HPDE6-E6E7 (cell line): ENCODE data around the gene HYAL3.
"Not testable (repeated sequence)": the region's sequence is repeated elsewhere in the genome, so short reads cannot be mapped to it uniquely, and the experiment has no call there.

Experiments
- DNase-seq: peaks from one replicate; pipeline ENCODE4 v3.0.0; 2011; ENCODE audit warnings: missing footprints; ENCODE audit errors: extremely low spot score

Gene HYAL3

DNA sequence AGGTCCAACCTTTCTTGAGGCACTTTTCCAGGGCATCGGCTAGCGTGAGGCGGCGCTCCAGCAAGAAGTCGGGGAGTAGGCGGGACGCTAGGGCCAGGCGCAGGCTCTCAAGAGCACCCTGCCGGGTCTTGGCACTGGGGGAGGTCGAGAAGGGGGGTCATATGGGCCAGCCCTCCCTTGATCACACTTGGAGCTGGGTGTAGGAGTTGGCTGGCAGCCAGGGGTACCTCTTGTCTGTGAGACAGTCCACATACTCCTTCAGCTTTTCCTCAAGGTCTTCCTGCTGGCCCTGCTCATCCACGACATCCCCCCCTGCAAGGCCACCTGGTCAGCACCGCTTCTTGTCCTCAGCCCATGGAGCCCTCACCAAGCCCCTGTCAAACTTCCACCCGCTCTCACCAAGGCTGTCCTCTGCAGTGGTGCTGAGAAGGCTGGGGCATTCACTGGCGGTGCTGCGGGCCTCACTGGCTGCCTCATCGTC lies 9.0 kb downstream of the HYAL3 start:
- no peak for DNase-seq

DNA sequence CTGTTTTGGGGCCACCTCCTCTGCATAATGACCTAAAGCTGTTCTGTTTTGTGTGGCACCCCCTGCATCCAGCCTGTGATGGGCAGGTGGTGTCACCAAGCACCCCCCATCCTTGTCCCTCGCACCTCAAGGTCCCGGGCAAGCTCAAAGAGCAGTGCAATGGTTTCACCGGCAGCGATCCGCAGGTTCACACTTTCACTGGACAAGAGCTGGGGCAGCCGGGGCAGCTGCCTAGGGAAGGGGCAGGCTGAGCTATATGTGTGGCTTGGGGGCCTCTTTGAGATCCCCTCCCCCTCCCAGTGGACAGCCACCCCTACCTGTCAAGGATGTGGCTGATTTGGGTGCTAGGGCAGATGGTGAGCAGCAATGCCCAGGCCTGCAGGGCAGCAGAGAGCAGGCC lies 10.1 kb downstream of the HYAL3 start:
- DNase-seq = no peak

- no peak for DNase-seq
Measured at GRCh38 chr3:50288387-50289007, 10.7 kb downstream of the HYAL3 start.

DNA sequence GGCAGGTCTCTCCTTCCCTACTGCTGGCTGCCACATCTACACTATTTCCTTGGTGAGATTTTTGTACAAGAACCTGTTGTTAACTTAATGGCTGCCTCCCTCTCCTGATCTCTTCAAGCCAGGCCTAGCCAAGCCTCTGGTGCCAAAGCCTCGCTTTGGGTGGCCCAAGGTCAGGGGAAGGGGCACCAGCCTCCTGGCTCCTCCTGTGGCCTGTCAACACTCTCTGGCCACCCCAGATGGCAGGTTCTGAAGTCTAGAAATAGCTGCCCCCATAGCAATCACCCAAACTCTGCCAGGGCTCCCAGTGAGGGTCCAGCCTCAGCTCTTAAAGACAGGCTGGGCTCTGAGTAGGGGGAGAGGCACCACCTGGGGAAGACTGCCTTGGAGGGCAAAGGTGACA lies 11.9 kb downstream of the HYAL3 start:
- no peak for DNase-seq

DNA sequence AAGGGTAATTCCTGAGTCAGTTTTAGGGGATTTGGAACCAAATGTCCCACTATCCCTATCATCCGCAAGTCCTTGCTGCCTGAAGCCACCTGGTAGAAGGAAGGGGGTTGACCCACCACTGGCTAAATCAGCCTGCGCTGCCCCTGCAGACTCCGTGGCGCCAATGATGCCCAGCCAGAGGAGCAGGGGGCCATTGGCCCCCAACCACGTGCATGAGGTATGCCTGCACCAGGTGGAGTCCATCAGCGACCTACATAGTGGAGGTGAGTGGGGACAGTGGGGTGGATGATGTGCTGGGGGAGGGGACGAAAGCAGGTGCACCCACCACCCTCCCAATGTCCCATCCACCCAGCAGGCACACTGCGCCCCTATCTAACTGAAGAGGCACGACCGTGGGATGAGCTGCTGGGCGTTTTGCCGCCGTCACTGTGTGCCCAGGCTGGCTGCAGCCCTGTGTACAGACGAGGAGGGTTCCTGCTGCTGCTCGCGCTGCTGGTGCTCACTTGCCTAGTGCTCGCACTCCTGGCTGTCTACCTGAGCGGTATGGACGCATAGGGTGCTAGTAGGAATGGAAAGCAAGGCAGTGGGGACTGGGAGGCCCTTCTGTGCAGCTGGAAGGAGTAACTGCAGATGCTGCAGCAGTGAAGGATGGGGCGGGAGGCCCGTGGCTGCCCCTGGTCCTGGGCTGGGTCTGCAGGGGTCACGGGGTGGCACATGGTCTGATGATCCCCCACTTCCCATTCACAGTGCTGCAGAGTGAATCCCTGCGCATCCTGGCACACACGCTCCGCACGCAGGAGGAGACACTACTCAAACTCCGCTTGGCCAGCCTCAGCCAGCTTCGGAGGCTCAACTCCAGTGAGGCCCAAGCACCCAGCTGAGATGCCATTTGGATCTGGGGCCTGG lies 12.6 kb downstream of the HYAL3 start:
- DNase-seq = no peak

DNA sequence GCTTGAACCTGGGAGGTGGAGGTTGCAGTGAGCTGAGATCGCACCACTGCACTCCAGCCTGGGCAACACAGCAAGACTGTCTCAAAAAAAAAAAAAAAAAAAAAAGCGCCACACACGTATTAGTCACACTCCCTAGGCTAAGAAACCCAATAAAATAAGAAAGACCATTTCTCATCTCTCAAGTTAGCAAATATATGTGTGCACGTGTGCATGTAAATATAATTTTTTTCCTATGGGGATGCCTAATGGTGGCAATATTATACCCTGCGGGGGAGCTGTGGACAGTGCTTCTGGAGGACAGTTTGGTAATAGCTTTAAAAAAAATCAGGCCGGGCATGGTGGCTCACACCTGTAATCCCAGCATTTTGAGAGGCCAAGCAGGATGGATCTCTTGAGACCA lies 15.1 kb downstream of the HYAL3 start:
- not testable (repeated sequence) for DNase-seq

DNA sequence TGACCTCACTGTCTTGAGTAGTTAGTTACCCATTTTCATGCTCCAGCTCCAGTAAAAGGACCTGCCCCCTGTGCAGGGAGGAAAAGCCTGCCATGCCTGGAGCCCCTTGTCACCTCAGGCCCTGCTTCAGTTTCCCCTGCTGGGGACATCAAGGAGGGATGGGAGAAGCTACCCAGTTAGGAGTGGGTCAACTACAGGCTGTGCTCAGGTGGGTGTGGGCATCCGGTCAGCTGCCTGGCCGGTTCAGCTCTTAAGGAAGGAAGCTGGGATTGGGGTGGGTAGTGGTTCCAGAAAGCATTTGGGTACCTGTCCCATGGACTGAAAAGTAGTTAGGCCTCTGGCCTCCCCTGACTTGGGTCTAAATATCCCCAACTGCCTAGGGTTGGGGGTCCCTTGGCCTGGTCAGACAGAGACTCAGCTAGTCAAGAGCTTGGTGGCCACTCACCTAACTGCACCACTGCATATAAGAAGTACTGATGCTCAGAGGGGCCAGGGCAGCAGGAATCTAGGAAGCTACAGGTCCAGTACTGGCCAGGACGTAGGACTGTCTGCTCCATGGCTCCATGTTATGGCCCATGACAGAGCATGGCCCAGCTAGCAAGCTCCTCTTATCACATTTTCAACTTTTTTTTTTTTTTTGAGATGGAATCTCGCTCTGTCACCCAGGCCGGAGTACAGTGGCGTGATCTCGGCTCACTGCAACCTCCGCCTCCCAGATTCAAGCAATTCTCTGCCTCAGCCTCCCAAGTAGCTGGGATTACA lies 19.8 kb downstream of the HYAL3 start:
- no peak for DNase-seq

GRCh38 chr3:50278880-50279224 lies 20.4 kb downstream of the HYAL3 start, which contains the start of gene LSMEM2:
Gene LSMEM2, plus strand, starts transcription at chr3:50279087. Its CDS starts 27 bp downstream, at chr3:50279114.
- no peak for DNase-seq

GRCh38 chr3:50278123-50278879 lies 20.9 kb downstream of the HYAL3 start:
- DNase-seq = no peak

- no peak for DNase-seq
Measured at GRCh38 chr3:50276762-50277101, 22.5 kb downstream of the HYAL3 start.

DNA sequence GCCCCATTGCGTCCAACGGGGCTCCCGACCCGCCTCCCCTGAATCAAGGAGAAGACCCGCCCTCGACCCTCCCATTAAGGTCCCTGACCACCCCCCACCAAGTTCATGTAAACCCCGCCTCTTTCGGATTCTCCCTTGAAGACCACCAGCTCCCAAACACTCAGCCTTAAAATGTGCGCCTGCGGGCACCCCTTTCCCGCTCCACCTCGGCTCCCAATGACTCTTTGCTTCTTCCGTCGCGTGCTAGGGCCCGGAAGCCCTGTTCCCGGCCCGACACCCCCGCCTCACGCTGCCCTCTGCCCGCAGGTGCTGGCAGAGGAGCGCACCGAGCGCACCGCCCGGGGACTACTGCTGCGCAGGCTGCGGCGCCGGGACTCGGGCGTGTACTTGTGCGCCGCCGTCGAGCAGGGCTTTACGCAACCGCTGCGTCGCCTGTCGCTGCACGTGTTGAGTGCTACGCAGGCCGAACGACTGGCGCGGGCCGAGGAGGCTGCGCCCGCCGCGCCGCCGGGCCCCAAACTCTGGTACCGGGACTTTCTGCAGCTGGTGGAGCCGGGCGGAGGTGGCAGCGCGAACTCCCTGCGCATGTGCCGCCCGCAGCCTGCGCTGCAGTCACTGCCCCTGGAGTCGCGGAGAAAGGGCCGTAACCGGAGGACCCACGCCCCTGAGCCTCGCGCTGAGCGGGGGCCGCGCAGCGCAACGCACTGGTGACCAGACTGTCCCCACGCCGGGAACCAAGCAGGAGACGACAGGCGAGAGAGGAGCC lies 23.0 kb downstream of the HYAL3 start:
- DNase-seq = no peak

- no peak for DNase-seq
Measured at GRCh38 chr3:50275141-50275995, 23.8 kb downstream of the HYAL3 start.

DNA sequence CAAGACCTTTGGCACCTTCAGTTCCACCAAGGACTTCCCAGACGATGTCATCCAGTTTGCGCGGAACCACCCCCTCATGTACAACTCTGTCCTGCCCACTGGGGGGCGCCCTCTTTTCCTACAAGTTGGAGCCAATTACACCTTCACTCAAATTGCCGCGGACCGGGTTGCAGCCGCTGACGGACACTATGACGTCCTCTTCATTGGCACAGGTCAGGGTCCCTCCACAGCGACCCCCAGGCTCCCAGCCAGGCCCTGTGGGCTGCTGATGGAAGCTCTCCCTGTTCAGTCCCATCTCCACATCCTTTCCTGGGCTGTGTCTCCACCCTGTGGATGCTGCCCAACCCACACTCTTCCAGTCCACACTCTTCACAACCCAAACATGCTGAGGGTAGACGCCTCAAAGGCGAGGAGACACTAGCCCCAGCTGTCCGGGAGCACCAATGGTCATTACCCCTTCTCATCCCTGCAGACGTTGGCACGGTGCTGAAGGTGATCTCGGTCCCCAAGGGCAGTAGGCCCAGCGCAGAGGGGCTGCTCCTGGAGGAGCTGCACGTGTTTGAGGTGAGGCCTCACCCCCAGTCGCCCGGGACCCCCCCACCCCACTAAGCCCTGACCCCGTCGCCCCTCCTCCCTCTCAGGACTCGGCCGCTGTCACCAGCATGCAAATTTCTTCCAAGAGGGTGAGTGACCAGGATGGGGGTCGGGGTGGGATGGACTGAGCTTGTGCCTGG lies 24.7 kb downstream of the HYAL3 start:
- DNase-seq = no peak

DNA sequence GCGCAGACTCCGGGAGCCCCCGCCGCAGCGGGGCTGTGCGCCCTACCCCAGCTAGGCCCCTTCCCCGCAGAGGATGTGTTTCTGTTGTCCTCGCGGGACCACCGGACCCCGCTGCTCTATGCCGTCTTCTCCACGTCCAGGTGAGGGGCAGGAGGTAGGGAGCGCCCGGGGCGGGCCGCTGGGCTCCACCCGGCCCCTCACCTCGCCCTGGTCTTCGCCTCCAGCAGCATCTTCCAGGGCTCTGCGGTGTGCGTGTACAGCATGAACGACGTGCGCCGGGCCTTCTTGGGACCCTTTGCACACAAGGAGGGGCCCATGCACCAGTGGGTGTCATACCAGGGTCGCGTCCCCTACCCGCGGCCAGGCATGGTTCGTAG lies 25.5 kb downstream of the HYAL3 start:
- DNase-seq = no peak

DNA sequence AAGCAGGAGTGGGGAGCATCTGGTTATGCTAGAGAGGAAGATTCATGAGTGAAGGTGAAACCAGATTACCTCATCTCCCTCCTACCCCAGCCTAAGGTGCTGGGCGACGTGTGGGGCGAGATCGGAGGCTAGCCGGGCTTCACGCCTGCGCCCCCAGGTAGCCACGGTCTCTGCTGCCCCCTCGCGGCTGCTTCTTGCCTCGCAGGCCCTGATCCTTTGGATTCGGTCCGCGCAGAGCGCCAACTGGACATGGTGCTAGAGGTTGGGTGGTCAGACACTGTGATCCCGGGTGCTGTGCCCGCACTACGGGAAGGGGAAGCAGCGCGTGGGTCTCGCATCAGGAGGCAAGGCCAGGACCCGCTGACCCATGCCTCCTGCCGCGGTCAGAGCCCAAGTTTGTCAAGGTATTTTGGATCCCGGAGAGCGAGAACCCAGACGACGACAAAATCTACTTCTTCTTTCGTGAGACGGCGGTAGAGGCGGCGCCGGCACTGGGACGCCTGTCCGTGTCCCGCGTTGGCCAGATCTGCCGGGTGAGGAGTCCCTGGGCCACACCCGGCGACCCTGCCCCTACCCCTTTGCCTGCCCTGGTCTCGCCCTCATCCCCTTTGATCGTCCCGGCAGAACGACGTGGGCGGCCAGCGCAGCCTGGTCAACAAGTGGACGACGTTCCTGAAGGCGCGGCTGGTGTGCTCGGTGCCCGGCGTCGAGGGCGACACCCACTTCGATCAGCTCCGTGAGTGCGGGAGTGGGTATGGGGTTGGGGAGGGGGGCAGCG lies 26.1 kb downstream of the HYAL3 start:
- DNase-seq = no peak

DNA sequence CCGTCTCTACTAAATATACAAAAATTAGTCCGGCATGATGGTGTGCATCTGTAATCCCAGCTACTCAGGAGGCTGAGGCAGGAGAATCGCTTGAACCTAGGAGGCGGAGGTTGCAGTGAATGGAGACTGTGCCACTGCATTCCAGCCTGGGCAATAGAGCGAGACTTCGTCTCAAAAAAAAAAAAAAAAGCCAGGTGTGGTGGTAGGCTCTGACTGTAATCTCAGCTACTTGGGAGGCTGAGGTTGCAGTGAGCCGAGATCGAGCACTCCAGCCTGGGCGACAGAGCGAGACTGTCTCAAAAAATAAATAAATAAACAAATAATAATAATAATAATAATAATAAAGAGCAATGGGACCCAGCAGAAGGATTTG lies 26.7 kb downstream of the HYAL3 start:
- DNase-seq = not testable (repeated sequence)

- DNase-seq = no peak
Measured at GRCh38 chr3:50271314-50271936, 27.8 kb downstream of the HYAL3 start.
